GM23248 (cell line): Measurements from ENCODE around the gene MISP.

Source experiments
- EZH2 ChIP-seq: fragments of 200-600 bp; sonication (generic); IDR thresholded peaks from 2 replicates; pipeline ENCODE4 v1.6.1; 2018; ENCODE audit warnings: antibody characterized with exemption, mild to moderate bottlenecking; ENCODE audit not compliant: insufficient read depth, poor library complexity, severe bottlenecking
- EZH2phosphoT487 ChIP-seq: fragments of 200-600 bp; sonication (generic); IDR thresholded peaks from 2 replicates; pipeline ENCODE4 v1.6.1; 2018; ENCODE audit warnings: antibody characterized with exemption, moderate library complexity, mild to moderate bottlenecking, low read depth; ENCODE audit not compliant: insufficient read depth

GRCh38 chr19:802498-803098, 51.7 kb downstream of the MISP start:
- no peak for TF ChIP-seq EZH2phosphoT487
- no peak for TF ChIP-seq EZH2
